ENCODE results near the gene TFAP2D. TPM values are rescaled to one million over a fixed set of nuclear protein-coding genes. Genes with fewer than 3 reads are reported as not detected.

Gene TFAP2D
- total and polyA plus RNA-seq, 2 of the 4 experiments (the other 2 are of a cell fraction): not detected

GRCh38 chr6:50744976-50745375, 31.6 kb downstream of the TFAP2D start:
- in situ Hi-C loops (cut with MboI; ENCODE audit: low sequenced_read_pairs) (no loop called here), dilution Hi-C loops (cut with HindIII; ENCODE audit: low sequenced_read_pairs, unreplicated experiment) (no loop called here), intact Hi-C loops (cut with micrococcal nuclease) (no loop called here)
- no TSS peak for BruUV-seq (replicated peaks)
- Histone ChIP-seq H3K79me1 (ENCODE audit: low read depth in 1 of 2, low read length in 2 of 2) (no peaks in the 10 kb centered on the region), H3K4me2 (ENCODE audit: low read depth, low read length) (no peak overlapping the region), H3K4me1 (ENCODE audit: control insufficient read depth, insufficient read depth, low read length) (no peaks in the 10 kb centered on the region), H4K8ac (ENCODE audit: low read depth in 2 of 2, low read length in 2 of 2) (no peak overlapping the region), H3K4ac (ENCODE audit: low read depth, low read length) (no peak overlapping the region), H4K20me1 (ENCODE audit: insufficient read depth, low read length) (no peaks in the 10 kb centered on the region), H3K9ac (ENCODE audit: low read depth, low read length) (no peak overlapping the region), H2AK9ac (replicated peaks; ENCODE audit: low read depth, low read length, poor library complexity) (no peak overlapping the region), H3K9me3 (ENCODE audit: control insufficient read depth, insufficient read depth, low read length) (no peaks in the 10 kb centered on the region), H3K4me3 (ENCODE audit: insufficient read depth, low read depth, low read length) (no peak overlapping the region), H3K56ac (ENCODE audit: extremely low read depth, insufficient read depth, low read length) (no peak overlapping the region), H2BK20ac (ENCODE audit: low read depth, low read length) (no peak overlapping the region), H3K18ac (ENCODE audit: low read depth, low read length) (no peak overlapping the region), H3K23ac (ENCODE audit: low read depth, low read length) (no peak overlapping the region), H3K36me3 (ENCODE audit: control insufficient read depth, insufficient read depth, low read length) (no peaks in the 10 kb centered on the region), H2BK120ac (ENCODE audit: low read depth, low read length) (no peak overlapping the region), H2AFZ (replicated peaks; ENCODE audit: low read length, poor library complexity) (no peak overlapping the region), H4K91ac (ENCODE audit: insufficient read depth, low read depth, low read length) (no peak overlapping the region), H3K27me3 (ENCODE audit: control insufficient read depth, insufficient read depth, low read length) (no peaks in the 10 kb centered on the region), H4K5ac (ENCODE audit: low read depth, low read length) (no peak overlapping the region), H2BK5ac (ENCODE audit: low read depth, low read length, poor library complexity, severe bottlenecking) (no peak overlapping the region), H3K9me1 (ENCODE audit: insufficient read depth, low read length) (no peaks in the 10 kb centered on the region), H2AK5ac (ENCODE audit: low read depth, low read length) (no peak overlapping the region), H3K27ac (ENCODE audit: insufficient read depth, low read length) (no peak overlapping the region), H3K14ac (replicated peaks; ENCODE audit: low read depth, low read length) (no peak overlapping the region), H2BK15ac (ENCODE audit: low read depth, low read length) (no peak overlapping the region)
- DNase-seq: no peak
- ATAC-seq (ENCODE audit: low read depth): no peak
- CTCF ChIA-PET: no interaction called here
- WGBS, 2 experiments (ENCODE audit: extremely low coverage in 2 of 2, insufficient read length in 1 of 2): no CpG with 5 or more reads among the region's 3 CpGs
- TF ChIP-seq MAZ (IDR thresholded peaks at IDR 0.05; ENCODE audit: borderline replicate concordance, low read depth, low read length): no peak
- no peak for TF ChIP-seq CEBPB (IDR thresholded peaks at IDR 0.05; ENCODE audit: low read depth, low read length)
- POLR2A ChIA-PET (ENCODE audit: unreplicated experiment): no interaction called here
